Right hindlimb (tissue), 1 donor: ENCODE data around the gene IGF2.

Experiments used
- DNase-seq: peaks from one replicate; pipeline ENCODE4 v3.0.0-alpha.2; 2018

IGF2 gene

GRCh38 chr11:2169626-2170570 is 30.7 kb upstream of the IGF2 start:
- no peak for DNase-seq

DNA sequence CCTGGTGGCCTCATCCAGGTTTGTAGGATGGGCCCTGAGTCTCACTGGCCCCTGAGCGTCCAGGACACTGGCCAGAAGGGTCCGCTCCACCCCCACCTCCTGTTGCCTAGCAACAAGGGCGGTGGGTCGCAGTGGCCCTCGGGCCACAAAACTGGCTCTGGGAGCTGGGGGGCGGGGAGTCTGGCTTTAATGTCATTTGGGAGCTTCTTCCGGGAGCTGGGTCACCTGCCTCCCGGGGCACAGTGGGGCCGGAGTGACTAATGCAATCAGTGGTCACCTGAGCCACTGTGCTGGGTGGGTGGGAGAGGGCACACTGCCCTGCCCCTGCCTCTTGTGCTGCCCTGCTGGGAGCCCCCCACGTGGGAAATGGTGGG is 29.8 kb upstream of the IGF2 start:
- DNase-seq = no peak

GRCh38 chr11:2168286-2169004 is 29.3 kb upstream of the IGF2 start:
- no peak for DNase-seq

- no peak for DNase-seq
Observed at GRCh38 chr11:2167141-2168045, 28.2 kb upstream of the IGF2 start.

- no peak for DNase-seq
Observed at GRCh38 chr11:2166091-2166851, 27.1 kb upstream of the IGF2 start.

- no peak for DNase-seq
Observed at GRCh38 chr11:2165571-2165970, 26.4 kb upstream of the IGF2 start.

GRCh38 chr11:2164861-2165555 is 25.8 kb upstream of the IGF2 start:
- DNase-seq = no peak

GRCh38 chr11:2164081-2164480 is 24.9 kb upstream of the IGF2 start:
- DNase-seq = no peak

DNA sequence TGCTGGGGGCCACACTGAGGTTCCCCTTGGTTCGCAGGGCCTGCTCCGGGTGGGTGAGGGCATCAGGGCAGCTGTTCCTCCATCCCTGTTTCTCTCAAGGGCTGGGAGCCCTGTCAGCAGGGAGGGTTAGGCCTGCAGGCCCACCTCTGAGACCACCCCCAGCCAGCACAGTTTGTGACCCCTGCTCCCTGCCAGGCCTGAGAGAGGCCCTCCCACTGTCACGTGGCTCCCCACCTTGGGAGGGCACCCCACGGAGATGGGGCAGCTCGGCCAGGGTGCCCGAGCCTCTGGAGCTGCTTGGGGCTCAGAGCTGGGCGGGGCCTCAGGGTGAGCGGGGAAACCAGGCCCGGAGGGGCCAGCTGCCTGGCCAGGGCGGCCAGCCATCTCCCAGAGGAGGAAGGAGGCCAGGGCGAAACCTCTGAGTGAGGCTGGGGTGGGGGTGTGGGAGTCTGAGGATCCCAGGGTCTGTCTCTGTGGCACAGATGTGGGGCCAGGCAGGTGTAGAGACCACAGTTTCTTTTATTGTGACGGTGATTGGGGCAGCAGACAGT is 24.3 kb upstream of the IGF2 start:
- no peak for DNase-seq

GRCh38 chr11:2160736-2161259 is 21.6 kb upstream of the IGF2 start, which contains the start of gene INS:
TSS of gene INS (minus strand) at chr11:2161209. CDS start at chr11:2160971, 238 bp downstream.
- no peak for DNase-seq

- no peak for DNase-seq
Observed at GRCh38 chr11:2159536-2160413, 20.6 kb upstream of the IGF2 start.

DNA sequence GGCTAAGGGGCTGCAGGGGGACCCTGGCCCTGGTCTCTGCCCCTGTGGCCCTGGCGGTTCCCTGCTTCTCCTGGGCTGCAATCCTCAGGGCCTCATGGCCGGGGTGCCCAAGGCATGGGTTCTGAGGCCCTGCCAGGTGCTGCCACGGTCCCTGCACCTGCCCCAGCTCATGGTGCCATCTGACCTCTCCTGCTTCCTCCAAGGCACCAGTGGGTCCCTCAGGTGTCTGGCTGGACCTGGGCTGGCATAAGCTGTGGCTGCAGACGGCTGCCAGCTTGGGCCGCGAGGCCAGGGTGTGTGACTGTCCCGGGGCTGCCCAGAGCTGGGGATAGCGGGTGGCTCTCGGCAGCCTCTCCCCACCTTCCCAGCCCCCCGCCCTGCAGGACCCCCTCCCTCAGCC is 19.8 kb upstream of the IGF2 start:
- DNase-seq = no peak

DNA sequence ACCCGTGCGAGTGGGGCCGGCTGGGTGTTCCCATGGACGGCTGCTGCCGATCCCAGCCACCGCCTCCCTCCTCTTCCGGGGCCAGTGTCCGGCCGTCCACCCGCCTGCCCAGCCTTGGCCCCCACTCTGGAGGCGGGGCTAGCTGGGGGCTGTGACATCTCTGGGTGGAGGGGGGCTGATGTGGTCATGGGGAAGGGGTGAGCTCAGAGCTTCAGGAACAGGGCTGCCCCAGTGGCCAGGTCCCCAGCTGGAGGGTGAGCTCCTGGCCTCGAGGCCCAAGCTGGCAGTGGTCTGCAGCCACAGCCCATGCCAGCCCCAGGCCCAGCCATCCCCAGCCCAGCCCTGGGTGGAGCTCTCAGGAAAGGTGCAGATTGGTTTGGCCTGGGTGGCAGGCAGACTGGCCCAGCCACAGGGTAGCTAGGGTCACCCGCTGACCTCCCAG is 19.1 kb upstream of the IGF2 start:
- DNase-seq = no peak

DNA sequence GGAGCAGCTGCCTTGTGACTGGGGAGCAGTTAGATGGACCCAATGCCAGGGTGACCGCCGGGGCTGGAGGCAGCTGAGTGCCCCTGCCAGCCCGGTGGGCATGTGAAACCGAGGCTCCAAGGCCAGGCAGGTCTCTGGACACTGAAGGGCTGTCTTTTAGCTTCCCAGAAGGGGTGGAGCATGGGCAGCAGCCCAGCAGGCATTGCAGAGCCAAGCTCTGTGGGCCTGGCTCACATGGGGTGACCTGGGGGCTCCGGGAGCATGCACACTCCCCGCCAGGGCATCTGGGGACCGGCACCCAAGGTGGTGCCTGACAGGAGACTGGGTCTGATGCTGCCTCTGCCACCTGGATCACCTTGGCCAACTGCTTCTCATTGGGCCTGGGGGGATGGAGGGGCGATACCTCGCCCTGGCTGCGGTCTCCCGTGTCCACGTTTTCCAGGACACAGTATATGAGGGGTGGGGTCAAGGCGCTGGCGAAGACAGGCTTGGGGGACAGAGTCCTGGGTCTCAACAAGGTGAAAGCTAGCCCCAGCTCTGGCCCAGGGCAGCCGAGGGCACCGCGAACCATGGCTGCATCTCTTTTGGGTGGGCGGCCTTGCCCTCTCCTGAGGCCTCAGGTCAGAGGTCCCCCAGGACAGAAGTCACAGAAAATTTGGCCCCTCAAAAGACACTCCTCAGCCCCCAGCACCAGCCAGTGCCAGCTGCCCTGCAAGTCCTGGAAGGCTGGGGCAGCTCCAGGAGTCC is 18.3 kb upstream of the IGF2 start:
- DNase-seq = no peak

GRCh38 chr11:2156416-2157182 is 17.4 kb upstream of the IGF2 start:
- DNase-seq = peak; percentile 79

DNA sequence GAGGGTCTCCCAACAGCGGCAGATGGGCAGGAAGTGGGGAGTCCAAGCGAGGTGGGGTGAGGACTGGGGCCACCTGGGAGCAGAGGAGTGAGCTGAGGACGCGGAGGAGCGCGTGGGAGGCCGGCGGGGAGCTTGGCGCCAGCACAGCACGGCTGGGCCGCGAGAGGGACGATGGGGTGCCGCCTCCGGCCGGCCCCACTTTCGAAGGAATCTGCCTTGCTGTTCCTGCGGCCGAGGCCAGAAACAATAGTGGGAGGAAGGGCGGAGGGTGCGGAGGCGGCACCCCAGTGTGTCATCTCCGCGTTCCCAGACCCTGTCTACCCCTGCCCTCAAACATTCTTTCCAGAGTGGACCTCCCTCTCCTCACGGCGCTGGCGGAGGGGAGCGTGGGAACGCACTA is 16.3 kb upstream of the IGF2 start:
- DNase-seq = no peak

- DNase-seq = no peak
Observed at GRCh38 chr11:2154889-2155288, 15.7 kb upstream of the IGF2 start.

- no peak for DNase-seq
Observed at GRCh38 chr11:2154195-2154585, 15.0 kb upstream of the IGF2 start.
